HEK293 (cell line): Measurements from ENCODE around the gene PSMD12.

ENCODE experiments used
- ATF2 ChIP-seq: fragments of 450-650 bp; formaldehyde crosslinking; IDR thresholded peaks from 2 replicates; pipeline ENCODE4 v1.5.1; 2016; ENCODE audit warnings: missing biosample characterization, missing genetic modification characterization, low read depth
- BCL6B ChIP-seq: fragments of 450-650 bp; formaldehyde crosslinking; IDR thresholded peaks from 2 replicates; pipeline ENCODE4 v1.5.1; 2017; ENCODE audit warnings: missing biosample characterization, missing genetic modification characterization
- EGR2 ChIP-seq: fragments of 450-650 bp; formaldehyde crosslinking; IDR thresholded peaks from 2 replicates; pipeline ENCODE4 v1.5.1; 2016; ENCODE audit warnings: low read depth, missing biosample characterization, missing genetic modification characterization
- GLI2 ChIP-seq: fragments of 450-650 bp; formaldehyde crosslinking; IDR thresholded peaks from 2 replicates; pipeline ENCODE4; 2017; ENCODE audit warnings: missing biosample characterization, missing genetic modification characterization, low read depth, borderline replicate concordance
- GLI4 ChIP-seq: fragments of 450-650 bp; formaldehyde crosslinking; IDR thresholded peaks from 2 replicates; pipeline ENCODE4 v1.5.1; 2016; ENCODE audit warnings: missing biosample characterization, missing genetic modification characterization
- INSM2 ChIP-seq: fragments of 450-650 bp; formaldehyde crosslinking; IDR thresholded peaks from 2 replicates; pipeline ENCODE4 v1.5.1; 2016; ENCODE audit warnings: missing biosample characterization, missing genetic modification characterization
- KLF1 ChIP-seq: fragments of 450-650 bp; formaldehyde crosslinking; IDR thresholded peaks from 2 replicates; pipeline ENCODE4 v1.5.1; 2016; ENCODE audit warnings: missing biosample characterization, missing genetic modification characterization
- KLF17 ChIP-seq: fragments of 450-650 bp; formaldehyde crosslinking; IDR thresholded peaks from 2 replicates; pipeline ENCODE4 v1.5.1; 2016; ENCODE audit warnings: missing biosample characterization, missing genetic modification characterization
- SALL2 ChIP-seq: fragments of 450-650 bp; formaldehyde crosslinking; IDR thresholded peaks from 2 replicates; pipeline ENCODE4 v1.5.0; 2017; ENCODE audit warnings: missing biosample characterization, mild to moderate bottlenecking, missing genetic modification characterization, borderline replicate concordance
- WT1 ChIP-seq: fragments of 450-650 bp; formaldehyde crosslinking; IDR thresholded peaks from 2 replicates; pipeline ENCODE4 v1.5.1; 2016; ENCODE audit warnings: missing biosample characterization, missing genetic modification characterization
- ZBTB26 ChIP-seq: fragments of 450-650 bp; formaldehyde crosslinking; optimal IDR thresholded peaks from 2 replicates; pipeline ENCODE3; 2016; ENCODE audit warnings: missing biosample characterization, mild to moderate bottlenecking, missing genetic modification characterization
- ZBTB8A ChIP-seq: fragments of 450-650 bp; formaldehyde crosslinking; IDR thresholded peaks from 2 replicates; pipeline ENCODE4 v1.5.1; 2016; ENCODE audit warnings: missing biosample characterization, missing genetic modification characterization
- ZEB2 ChIP-seq: fragments of 450-650 bp; formaldehyde crosslinking; IDR thresholded peaks from 2 replicates; pipeline ENCODE4 v1.5.1; 2016; ENCODE audit warnings: missing biosample characterization, missing genetic modification characterization
- ZFP37 ChIP-seq: fragments of 450-650 bp; formaldehyde crosslinking; IDR thresholded peaks from 2 replicates; pipeline ENCODE4 v1.5.1; 2016; ENCODE audit warnings: missing biosample characterization, missing genetic modification characterization
- ZIC2 ChIP-seq: fragments of 450-650 bp; formaldehyde crosslinking; IDR thresholded peaks from 2 replicates; pipeline ENCODE4 v1.5.1; 2016; ENCODE audit warnings: missing biosample characterization, missing genetic modification characterization
- ZNF174 ChIP-seq: fragments of 450-650 bp; formaldehyde crosslinking; IDR thresholded peaks from 2 replicates; pipeline ENCODE4 v1.5.0; 2017; ENCODE audit warnings: missing biosample characterization, mild to moderate bottlenecking, missing genetic modification characterization
- ZNF2 ChIP-seq: fragments of 450-650 bp; formaldehyde crosslinking; IDR thresholded peaks from 2 replicates; pipeline ENCODE4 v1.5.1; 2016; ENCODE audit warnings: missing biosample characterization, missing genetic modification characterization
- ZNF211 ChIP-seq: fragments of 450-650 bp; formaldehyde crosslinking; IDR thresholded peaks from 2 replicates; pipeline ENCODE4 v1.5.1; 2016; ENCODE audit warnings: low read depth, missing biosample characterization, missing genetic modification characterization
- ZNF391 ChIP-seq: fragments of 450-650 bp; formaldehyde crosslinking; IDR thresholded peaks from 2 replicates; pipeline ENCODE4 v1.5.1; 2016; ENCODE audit warnings: low read depth, missing biosample characterization, missing genetic modification characterization, borderline replicate concordance
- ZNF404 ChIP-seq: fragments of 450-650 bp; formaldehyde crosslinking; IDR thresholded peaks from 2 replicates; pipeline ENCODE4 v1.5.1; 2017; ENCODE audit warnings: missing biosample characterization, missing genetic modification characterization
- ZNF580 ChIP-seq: fragments of 450-650 bp; formaldehyde crosslinking; IDR thresholded peaks from 2 replicates; pipeline ENCODE4 v1.5.1; 2016; ENCODE audit warnings: missing biosample characterization, missing genetic modification characterization
- ZNF610 ChIP-seq: fragments of 450-650 bp; formaldehyde crosslinking; IDR thresholded peaks from 2 replicates; pipeline ENCODE4 v1.5.1; 2016; ENCODE audit warnings: missing biosample characterization, missing genetic modification characterization, borderline replicate concordance
- ZNF621 ChIP-seq: fragments of 450-650 bp; formaldehyde crosslinking; IDR thresholded peaks from 2 replicates; pipeline ENCODE4 v1.5.1; 2017; ENCODE audit warnings: missing biosample characterization, missing genetic modification characterization
- ZNF664 ChIP-seq: fragments of 450-650 bp; formaldehyde crosslinking; IDR thresholded peaks from 2 replicates; pipeline ENCODE4 v1.5.1; 2016; ENCODE audit warnings: missing biosample characterization, missing genetic modification characterization
- ZNF704 ChIP-seq: fragments of 450-650 bp; formaldehyde crosslinking; IDR thresholded peaks from 2 replicates; pipeline ENCODE4 v1.5.1; 2016; ENCODE audit warnings: missing biosample characterization, missing genetic modification characterization
- ZNF776 ChIP-seq: fragments of 450-650 bp; formaldehyde crosslinking; IDR thresholded peaks from 2 replicates; pipeline ENCODE4 v1.5.0; 2017; ENCODE audit warnings: missing biosample characterization, missing genetic modification characterization, borderline replicate concordance
- ZNF837 ChIP-seq: fragments of 450-650 bp; formaldehyde crosslinking; IDR thresholded peaks from 2 replicates; pipeline ENCODE4 v1.5.1; 2016; ENCODE audit warnings: missing biosample characterization, missing genetic modification characterization
- ZSCAN5A ChIP-seq: fragments of 450-650 bp; formaldehyde crosslinking; IDR thresholded peaks from 2 replicates; pipeline ENCODE4 v1.5.1; 2016; ENCODE audit warnings: missing biosample characterization, missing genetic modification characterization

Gene PSMD12

GRCh38 chr17:67378454-67379250, 12.3 kb upstream of the PSMD12 start (continued):
- TF ChIP-seq EGR2, result peak; percentile 46
- TF ChIP-seq ZNF664 (tag by site-specific recombination), result no peak
- no peak for TF ChIP-seq ZNF211 (tag by site-specific recombination)
- TF ChIP-seq ATF2 (tag by site-specific recombination), result no peak
- peak; percentile 71 for TF ChIP-seq KLF1
- peak; percentile 80 for TF ChIP-seq ZIC2 (tag by site-specific recombination)
- TF ChIP-seq BCL6B, result no peak; the same call in 1 of the 2 replicates
- TF ChIP-seq ZNF704 (tag by site-specific recombination), result no peak
- no peak for TF ChIP-seq INSM2 (tag by site-specific recombination)
- TF ChIP-seq ZNF404 (tag by site-specific recombination), result no peak
- no peak for TF ChIP-seq GLI2 (tag by site-specific recombination)
- TF ChIP-seq ZNF174 (tag by site-specific recombination), result no peak
- TF ChIP-seq KLF17, result no peak; the same call in 1 of the 2 replicates
- no peak for TF ChIP-seq SALL2 (tag by site-specific recombination)
- TF ChIP-seq ZNF837 (tag by site-specific recombination), result no peak
- TF ChIP-seq ZBTB8A (tag by site-specific recombination), result peak; percentile 92
- peak; percentile 20; the same call in 1 of the 2 replicates for TF ChIP-seq ZNF2 (tag by site-specific recombination)
- peak; percentile 92 for TF ChIP-seq ZBTB26
- peak; percentile 58; the same call in 1 of the 2 replicates for TF ChIP-seq WT1 (tag by site-specific recombination)
- peak; percentile 68; the same call in 1 of the 2 replicates for TF ChIP-seq ZSCAN5A (tag by site-specific recombination)
- TF ChIP-seq GLI4 (tag by site-specific recombination), result no peak
- TF ChIP-seq ZNF776 (tag by site-specific recombination), result no peak
- no peak; the same call in 1 of the 2 replicates for TF ChIP-seq ZFP37 (tag by site-specific recombination)
- peak; percentile 88 for TF ChIP-seq ZEB2 (tag by site-specific recombination)
- TF ChIP-seq ZNF580 (tag by site-specific recombination), result no peak; the same call in 1 of the 2 replicates
- TF ChIP-seq ZNF391 (tag by site-specific recombination), result no peak
- TF ChIP-seq ZNF610 (tag by site-specific recombination), result peak; percentile 62; the same call in 1 of the 2 replicates
- TF ChIP-seq ZNF621 (tag by site-specific recombination), result no peak
